Measurements from ENCODE around the gene SULT1A4.
"Not testable (repeated sequence)": the region's sequence is repeated elsewhere in the genome, so short reads cannot be mapped to it uniquely, and the experiment has no call there.

The SULT1A4 gene

DNA sequence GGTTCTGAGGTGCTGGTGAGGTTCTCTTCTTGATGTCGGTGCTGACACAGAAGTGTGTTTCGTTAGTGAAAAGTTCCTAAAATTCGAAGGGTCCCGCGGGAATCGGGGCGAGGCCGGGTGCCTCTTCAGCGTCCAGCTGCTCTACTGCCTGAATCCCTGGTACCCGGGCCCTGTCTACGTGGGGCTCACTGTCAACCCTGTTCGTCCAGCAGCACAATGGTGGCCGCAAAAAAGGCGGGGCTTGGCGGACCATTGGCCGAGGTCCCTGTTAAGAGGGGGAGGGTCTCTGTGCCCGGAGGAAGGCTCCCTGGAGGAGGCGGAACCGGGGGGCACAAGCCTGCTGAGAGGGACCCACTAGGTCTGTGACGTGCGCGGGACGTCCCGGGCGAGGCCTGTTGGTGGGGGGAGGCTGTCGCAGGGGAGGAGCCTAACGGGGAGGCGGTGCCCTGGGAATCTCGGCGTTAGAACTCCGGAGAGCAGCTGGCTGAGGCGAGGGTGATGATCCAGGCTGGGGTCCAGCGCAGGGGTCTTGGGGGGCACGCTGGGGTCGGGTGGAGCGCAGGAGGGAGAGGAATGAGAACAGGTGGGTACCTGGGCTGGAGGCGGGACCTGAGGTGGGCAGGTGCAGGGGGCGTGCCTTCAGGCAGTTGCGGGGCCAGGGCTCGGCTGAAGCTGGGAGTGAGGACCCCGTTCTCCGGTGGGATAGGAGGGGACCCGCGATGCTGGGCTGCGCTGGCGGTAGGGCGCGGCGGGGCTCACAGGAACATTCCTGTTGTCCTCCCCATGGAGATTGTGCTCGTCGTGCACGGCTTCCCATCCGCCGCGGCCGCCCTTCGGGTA, 6.5 kb downstream of the SULT1A4 start:
- H3K9me3 ChIP-seq (replicated peaks; ENCODE audit: insufficient read depth, low read length); H3K36me3 ChIP-seq (replicated peaks; ENCODE audit: insufficient read depth, low read length): not testable (repeated sequence)

DNA sequence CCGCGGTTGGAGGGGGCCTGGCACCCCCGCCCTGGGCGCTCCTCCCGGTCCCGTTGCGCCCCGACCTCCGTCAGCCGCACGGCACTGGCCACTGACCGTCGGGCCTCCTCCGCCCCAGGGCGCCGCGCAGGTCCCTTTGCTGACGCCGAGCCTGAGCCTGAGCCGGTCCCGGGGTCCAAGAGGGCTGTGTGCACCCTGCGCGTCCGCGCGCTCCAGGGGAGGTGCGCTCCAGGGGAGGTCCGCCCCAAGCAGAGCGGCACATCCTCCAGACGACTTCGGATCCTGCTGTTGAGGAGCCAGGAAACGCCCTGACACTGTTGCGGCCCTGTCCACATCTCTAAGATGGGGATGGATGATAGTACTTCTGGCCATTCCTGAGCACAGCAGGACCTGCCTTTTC, 7.2 kb downstream of the SULT1A4 start:
- DNase-seq; H3K79me2 ChIP-seq (ENCODE audit: low read length); H3K4me2 ChIP-seq (ENCODE audit: low read depth, low read length); H2AFZ ChIP-seq (ENCODE audit: low read length); H3K4me3 ChIP-seq (ENCODE audit: low read length); H3K9me2 ChIP-seq (replicated peaks; ENCODE audit: insufficient read depth, low read length); H3K27me3 ChIP-seq (replicated peaks; ENCODE audit: insufficient read depth, low read length); H3K9me3 ChIP-seq (replicated peaks; ENCODE audit: insufficient read depth, low read length); H3F3A ChIP-seq (ENCODE audit: insufficient read depth, low read length); H3K27ac ChIP-seq (ENCODE audit: low read length); H3K9ac ChIP-seq (ENCODE audit: low read length); H3K4me1 ChIP-seq (ENCODE audit: low read length); H4K20me1 ChIP-seq (ENCODE audit: insufficient read depth, low read length); H3K36me3 ChIP-seq (replicated peaks; ENCODE audit: insufficient read depth, low read length): not testable (repeated sequence)

More for the DNA sequence above, 6.5 kb downstream of the SULT1A4 start:
- not testable (repeated sequence) for H3K27me3 ChIP-seq (replicated peaks; ENCODE audit: insufficient read depth, low read length); H3K4me2 ChIP-seq (ENCODE audit: low read depth, low read length); H3K9me2 ChIP-seq (replicated peaks; ENCODE audit: insufficient read depth, low read length); H3K27ac ChIP-seq (ENCODE audit: low read length); DNase-seq; H3K9ac ChIP-seq (ENCODE audit: low read length); H3F3A ChIP-seq (ENCODE audit: insufficient read depth, low read length); H2AFZ ChIP-seq (ENCODE audit: low read length); H4K20me1 ChIP-seq (ENCODE audit: insufficient read depth, low read length); H3K4me3 ChIP-seq (ENCODE audit: low read length); H3K79me2 ChIP-seq (ENCODE audit: low read length); H3K4me1 ChIP-seq (ENCODE audit: low read length)

DNA sequence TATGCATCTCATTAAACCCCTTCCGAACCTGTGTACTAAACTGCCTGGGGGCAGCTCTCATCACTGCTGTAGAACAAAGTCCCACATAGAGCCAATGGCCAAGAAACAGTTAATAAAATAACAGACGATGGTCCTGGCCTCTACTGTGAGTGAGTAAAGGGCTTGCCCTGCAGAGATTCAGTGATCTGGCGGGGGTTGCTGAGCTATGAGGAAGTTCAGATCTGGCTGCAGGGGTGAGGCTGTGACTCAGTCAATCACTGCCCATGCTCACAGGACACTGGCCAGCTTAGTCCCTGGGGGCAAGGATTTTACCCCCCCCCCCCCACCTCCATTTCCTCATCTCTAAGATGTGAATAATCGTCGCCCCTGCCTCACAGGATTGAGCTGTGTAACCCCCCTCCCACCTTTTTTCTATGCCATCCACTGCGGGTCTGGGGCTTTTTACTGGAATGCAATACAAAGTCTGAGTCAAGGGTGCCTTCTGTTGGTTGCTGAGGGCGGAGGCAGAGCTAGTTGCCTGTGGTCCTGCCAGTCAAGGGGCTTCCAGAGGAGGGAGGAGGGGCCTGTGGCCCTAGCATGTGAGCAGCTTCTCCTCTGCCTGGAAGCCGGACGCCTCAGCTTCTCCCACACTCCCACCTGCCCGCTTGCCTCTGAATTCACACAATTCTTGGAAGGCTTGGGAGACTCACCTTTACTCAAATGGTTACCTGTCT, 8.1 kb downstream of the SULT1A4 start:
- H3K27ac ChIP-seq (ENCODE audit: low read length); H3F3A ChIP-seq (ENCODE audit: insufficient read depth, low read length); H3K4me2 ChIP-seq (ENCODE audit: low read depth, low read length); H3K4me1 ChIP-seq (ENCODE audit: low read length); H3K36me3 ChIP-seq (replicated peaks; ENCODE audit: insufficient read depth, low read length); H3K4me3 ChIP-seq (ENCODE audit: low read length); H3K79me2 ChIP-seq (ENCODE audit: low read length); H3K9ac ChIP-seq (ENCODE audit: low read length); DNase-seq; H4K20me1 ChIP-seq (ENCODE audit: insufficient read depth, low read length); H2AFZ ChIP-seq (ENCODE audit: low read length); H3K9me3 ChIP-seq (replicated peaks; ENCODE audit: insufficient read depth, low read length); H3K27me3 ChIP-seq (replicated peaks; ENCODE audit: insufficient read depth, low read length); H3K9me2 ChIP-seq (replicated peaks; ENCODE audit: insufficient read depth, low read length): not testable (repeated sequence)

DNA sequence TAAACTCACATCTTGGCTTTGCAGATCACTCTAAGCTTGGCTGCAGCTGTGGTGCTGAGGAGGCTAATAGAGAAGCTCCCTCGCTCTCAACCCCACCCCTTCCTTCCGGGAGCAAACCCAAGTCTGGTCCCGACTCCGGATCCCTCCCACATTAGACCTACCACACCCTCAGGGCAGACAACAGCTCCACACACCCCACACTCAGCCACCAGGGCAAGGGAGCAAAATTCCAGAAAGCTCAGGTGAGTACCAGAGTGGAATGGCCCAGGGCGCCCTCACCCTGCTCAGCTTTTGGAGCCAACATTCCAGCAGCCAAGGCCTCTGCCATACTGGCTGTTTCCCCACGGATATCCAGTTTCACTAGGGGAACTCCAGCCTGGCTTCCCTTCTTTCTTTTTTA, 9.9 kb downstream of the SULT1A4 start:
- not testable (repeated sequence) for DNase-seq; H3K27ac ChIP-seq (ENCODE audit: low read length); H4K20me1 ChIP-seq (ENCODE audit: insufficient read depth, low read length); H3K36me3 ChIP-seq (replicated peaks; ENCODE audit: insufficient read depth, low read length); H3K4me3 ChIP-seq (ENCODE audit: low read length); H3K9ac ChIP-seq (ENCODE audit: low read length); H3K27me3 ChIP-seq (replicated peaks; ENCODE audit: insufficient read depth, low read length); H3K9me2 ChIP-seq (replicated peaks; ENCODE audit: insufficient read depth, low read length); H3F3A ChIP-seq (ENCODE audit: insufficient read depth, low read length); H3K79me2 ChIP-seq (ENCODE audit: low read length); H2AFZ ChIP-seq (ENCODE audit: low read length); H3K4me1 ChIP-seq (ENCODE audit: low read length); H3K9me3 ChIP-seq (replicated peaks; ENCODE audit: insufficient read depth, low read length)
- peak overlapping the region; percentile 55; the same call in 1 of the 2 replicates for H3K4me2 ChIP-seq (ENCODE audit: low read depth, low read length)

DNA sequence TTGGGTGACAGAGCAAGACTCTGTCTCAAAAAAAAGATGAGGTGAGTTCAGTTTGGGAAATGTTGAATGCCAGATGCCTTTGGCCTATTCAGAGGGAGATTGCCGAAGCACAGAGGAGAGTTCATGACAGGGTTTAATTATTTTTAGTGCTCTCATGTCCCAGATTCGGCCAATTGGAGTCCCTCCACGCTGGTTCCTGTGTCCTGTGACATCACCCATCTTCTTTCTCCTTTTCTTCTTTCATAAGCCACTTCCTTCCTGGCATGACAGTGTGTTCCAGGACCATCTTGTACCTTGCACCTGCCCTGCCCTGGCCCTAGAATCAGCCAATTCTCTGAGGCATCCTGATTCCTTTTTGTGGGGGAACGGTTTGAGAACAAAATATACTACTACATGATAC, 12.4 kb downstream of the SULT1A4 start:
- H3K9me2 ChIP-seq (replicated peaks; ENCODE audit: insufficient read depth, low read length); H3K9ac ChIP-seq (ENCODE audit: low read length); H3K27me3 ChIP-seq (replicated peaks; ENCODE audit: insufficient read depth, low read length); H3F3A ChIP-seq (ENCODE audit: insufficient read depth, low read length); H3K4me1 ChIP-seq (ENCODE audit: low read length); H3K4me2 ChIP-seq (ENCODE audit: low read depth, low read length); H3K27ac ChIP-seq (ENCODE audit: low read length); H3K9me3 ChIP-seq (replicated peaks; ENCODE audit: insufficient read depth, low read length); H3K4me3 ChIP-seq (ENCODE audit: low read length); H3K36me3 ChIP-seq (replicated peaks; ENCODE audit: insufficient read depth, low read length); H3K79me2 ChIP-seq (ENCODE audit: low read length); H4K20me1 ChIP-seq (ENCODE audit: insufficient read depth, low read length); DNase-seq; H2AFZ ChIP-seq (ENCODE audit: low read length): not testable (repeated sequence)

DNA sequence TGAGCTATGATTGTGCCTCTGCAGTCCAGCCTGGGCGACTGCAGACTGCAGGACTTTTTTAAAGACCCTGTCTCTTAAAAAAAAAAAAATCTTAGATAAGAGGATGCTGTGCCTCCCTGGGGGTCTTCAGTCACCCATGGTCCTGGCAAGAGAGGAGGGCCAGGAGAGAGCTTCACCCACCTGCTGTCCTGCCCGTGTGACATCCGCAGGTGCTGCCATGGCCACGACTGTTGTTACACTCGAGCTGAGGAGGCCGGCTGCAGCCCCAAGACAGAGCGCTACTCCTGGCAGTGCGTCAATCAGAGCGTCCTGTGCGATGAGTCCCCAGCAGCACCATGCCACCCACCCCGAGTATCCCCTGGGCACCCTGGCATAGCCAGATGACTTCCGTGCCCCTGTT, 22.6 kb downstream of the SULT1A4 start:
- not testable (repeated sequence) for H3K9me2 ChIP-seq (replicated peaks; ENCODE audit: insufficient read depth, low read length); H3K9ac ChIP-seq (ENCODE audit: low read length); H3K79me2 ChIP-seq (ENCODE audit: low read length); DNase-seq; H3K27ac ChIP-seq (ENCODE audit: low read length); H3K9me3 ChIP-seq (replicated peaks; ENCODE audit: insufficient read depth, low read length); H2AFZ ChIP-seq (ENCODE audit: low read length); H4K20me1 ChIP-seq (ENCODE audit: insufficient read depth, low read length); H3K36me3 ChIP-seq (replicated peaks; ENCODE audit: insufficient read depth, low read length); H3K27me3 ChIP-seq (replicated peaks; ENCODE audit: insufficient read depth, low read length); H3K4me2 ChIP-seq (ENCODE audit: low read depth, low read length); H3K4me1 ChIP-seq (ENCODE audit: low read length); H3F3A ChIP-seq (ENCODE audit: insufficient read depth, low read length); H3K4me3 ChIP-seq (ENCODE audit: low read length)

DNA sequence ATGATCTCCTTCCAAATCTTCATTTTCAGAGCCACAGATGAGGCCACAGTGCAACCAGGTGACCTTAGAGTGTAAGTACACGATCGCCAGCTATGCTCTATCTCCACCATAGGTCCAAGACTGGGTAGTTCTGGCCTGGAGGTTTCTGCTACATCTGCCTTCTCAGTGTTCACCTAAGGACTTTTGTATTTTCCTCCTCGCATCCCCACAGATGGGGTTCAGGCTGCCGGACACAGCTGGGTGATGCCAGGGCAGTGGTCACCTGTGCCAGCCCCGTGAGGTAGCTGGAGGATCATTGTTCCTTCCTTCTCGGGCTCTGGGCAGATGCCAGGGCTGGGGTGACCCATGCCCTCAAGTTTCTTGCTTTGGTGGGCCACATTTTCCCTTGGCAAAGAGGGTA, 46.6 kb downstream of the SULT1A4 start, which contains the start of gene NPIPB12:
Gene NPIPB12, minus strand, starts transcription at position 101 of the 400 bp plus-strand sequence.
- H3K4me3 ChIP-seq (ENCODE audit: low read length); H3K9me3 ChIP-seq (replicated peaks; ENCODE audit: insufficient read depth, low read length); H4K20me1 ChIP-seq (ENCODE audit: insufficient read depth, low read length); H3K9ac ChIP-seq (ENCODE audit: low read length); H3F3A ChIP-seq (ENCODE audit: insufficient read depth, low read length); H3K4me2 ChIP-seq (ENCODE audit: low read depth, low read length); H3K9me2 ChIP-seq (replicated peaks; ENCODE audit: insufficient read depth, low read length); H3K79me2 ChIP-seq (ENCODE audit: low read length); H3K36me3 ChIP-seq (replicated peaks; ENCODE audit: insufficient read depth, low read length); DNase-seq; H2AFZ ChIP-seq (ENCODE audit: low read length); H3K27me3 ChIP-seq (replicated peaks; ENCODE audit: insufficient read depth, low read length); H3K27ac ChIP-seq (ENCODE audit: low read length); H3K4me1 ChIP-seq (ENCODE audit: low read length): not testable (repeated sequence)
